Activated CD4-positive, alpha-beta T cell treated with anti-CD3 and anti-CD28 coated beads, Interleukin-2, amount 50 U/mL, for 48 hours (primary cell): ENCODE data around the gene CAPS2.
A peak's percentile ranks its signal among the peaks of the same experiment; 100 is the strongest.

Source experiments
- DNase-seq, 2 experiments: peaks; one replicate each; pipeline ENCODE4 v3.0.0-alpha.2; 2020

The CAPS2 gene

DNA sequence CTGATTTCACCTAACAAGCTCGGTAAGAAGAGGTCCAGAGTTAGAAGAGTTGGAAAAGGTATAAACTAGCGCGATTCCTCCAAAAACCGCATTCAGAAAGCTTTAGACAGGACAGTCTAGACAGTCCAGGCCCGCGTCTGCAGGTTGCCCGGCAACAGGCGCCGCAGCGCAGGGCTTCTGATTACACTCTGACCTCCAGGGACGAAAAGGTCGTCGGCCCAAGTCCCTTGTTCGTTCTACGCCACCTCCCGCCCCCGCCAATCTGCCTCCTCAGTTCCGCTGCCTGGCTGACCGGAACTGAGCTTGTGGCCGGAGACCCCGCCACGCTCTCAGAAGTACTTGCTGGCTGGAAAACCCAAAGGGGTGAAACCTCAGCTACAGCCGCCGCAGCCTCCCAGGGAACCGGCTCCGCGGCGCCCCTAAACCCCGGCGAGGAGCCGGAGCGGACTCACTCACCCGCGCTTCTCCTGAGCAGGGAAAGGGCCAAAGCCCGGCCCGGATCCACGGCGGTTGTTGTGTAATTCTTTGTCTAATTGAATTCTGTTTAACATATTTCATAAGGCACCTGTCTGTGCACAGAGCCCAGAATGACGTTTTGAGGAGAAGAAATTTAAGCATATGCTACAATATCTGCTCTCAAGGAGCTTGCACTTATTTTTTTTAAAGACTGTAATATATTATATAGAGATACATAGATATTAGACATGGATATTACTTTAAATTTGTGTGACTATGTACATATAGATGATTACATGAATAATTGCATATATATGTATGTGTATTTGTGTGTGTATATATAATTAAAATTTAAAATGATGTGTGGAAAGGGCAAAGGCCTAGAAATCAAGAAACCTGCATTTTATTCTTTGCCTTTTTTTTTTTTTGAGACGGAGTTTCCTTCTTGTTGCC lies at the start of gene CAPS2:
Gene CAPS2, minus strand, starts transcription at position 407 of the 909 bp plus-strand sequence. CDS start 3,826 bp downstream, outside the sequence.
- peak; percentile 66 to 71 for DNase-seq

DNA sequence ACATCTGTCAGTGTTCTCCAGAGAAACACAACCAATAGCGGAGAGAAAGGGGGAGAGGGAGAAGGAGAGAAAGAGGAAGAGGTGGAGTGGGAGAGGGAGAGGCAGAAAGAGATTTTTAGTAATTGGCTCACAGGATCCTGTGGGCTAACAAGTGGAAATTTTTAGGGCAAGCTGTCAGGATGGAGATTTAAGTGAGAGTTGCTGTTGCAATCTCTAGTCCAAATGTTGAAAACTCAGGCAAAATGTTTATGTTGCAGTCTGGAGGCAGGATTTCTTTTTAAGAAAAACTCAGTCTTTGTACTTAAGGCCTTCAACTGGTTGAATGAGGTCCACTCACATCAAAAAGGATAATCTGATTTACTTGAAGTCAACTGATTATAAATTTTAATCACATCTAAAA lies 48.2 kb upstream of the CAPS2 start:
- DNase-seq: no peak

DNA sequence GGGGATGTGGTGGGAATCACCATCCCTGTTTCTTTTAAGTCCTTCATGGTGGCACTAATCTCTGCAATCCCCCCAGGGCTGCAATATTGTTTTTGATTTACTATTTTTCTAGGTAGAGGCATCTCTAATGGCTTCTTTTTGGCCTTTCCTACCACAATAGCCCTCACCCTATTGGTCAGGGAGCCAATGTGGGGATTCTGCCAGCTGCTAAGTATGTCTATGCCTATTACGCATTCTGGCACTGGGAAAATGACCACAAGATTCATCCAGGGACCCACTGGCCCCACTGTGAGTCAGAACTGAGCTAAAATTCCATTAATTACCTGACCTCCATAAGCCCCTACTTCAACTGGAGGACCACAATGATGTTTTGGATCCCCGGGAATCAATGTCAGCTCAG lies 44.8 kb upstream of the CAPS2 start:
- no peak for DNase-seq

DNA sequence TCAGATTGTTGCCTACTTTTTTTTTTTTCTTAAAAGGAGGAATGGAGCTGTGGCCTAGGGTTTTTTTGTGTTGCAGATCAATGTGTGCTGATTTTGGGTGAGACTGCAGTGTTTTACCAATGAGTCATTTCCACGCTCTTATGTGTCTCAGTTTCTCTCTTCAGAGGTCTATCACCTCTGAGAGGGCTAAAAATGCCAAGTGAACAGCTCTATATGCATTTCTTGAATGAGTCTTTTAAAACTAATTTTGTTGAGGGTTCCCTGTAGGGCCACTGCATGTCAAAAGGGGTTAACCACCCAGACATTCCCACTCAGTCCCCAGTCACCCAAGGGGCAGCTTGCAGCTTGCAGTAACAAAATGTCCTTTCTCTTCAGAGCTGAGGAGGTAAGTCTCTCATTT lies 36.5 kb upstream of the CAPS2 start:
- DNase-seq: no peak

DNA sequence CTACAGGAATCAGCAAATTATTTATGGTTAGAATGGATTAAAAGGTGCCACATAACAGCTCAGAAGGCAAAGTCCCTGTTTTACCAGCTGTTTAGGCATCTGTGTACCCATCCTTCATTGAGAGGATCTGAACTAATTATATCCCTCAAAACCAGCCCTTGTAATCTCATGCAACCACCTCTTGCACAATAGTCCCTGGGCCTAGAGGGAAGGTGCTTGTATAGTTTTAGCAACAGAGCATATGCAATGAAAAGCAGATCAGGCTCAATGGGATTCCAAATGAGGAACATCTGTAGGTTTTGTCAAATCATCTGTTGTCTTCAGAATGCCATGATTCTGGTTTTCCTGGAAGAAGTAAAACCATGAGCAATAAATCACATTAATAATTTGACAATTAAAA lies 34.8 kb upstream of the CAPS2 start:
- DNase-seq: no peak

DNA sequence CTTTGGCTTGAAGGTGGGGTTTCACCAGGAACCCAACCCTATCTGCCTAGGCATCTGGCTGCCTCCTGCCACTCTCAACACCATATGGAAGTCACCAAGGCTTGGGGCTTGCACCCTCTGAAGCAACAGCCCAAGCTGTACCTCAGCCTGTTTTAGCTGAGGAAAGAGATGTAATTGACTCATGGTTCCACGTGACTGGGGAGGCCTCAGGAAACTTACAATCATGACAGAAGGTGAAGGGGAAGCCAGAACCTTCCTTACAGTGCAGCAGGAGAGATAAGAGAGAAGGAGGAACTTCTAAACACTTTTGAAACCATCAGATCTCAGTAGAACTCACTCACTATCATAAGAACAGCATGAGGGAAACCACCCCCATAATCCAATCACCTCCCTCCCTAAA lies 31.3 kb upstream of the CAPS2 start:
- DNase-seq: no peak

DNA sequence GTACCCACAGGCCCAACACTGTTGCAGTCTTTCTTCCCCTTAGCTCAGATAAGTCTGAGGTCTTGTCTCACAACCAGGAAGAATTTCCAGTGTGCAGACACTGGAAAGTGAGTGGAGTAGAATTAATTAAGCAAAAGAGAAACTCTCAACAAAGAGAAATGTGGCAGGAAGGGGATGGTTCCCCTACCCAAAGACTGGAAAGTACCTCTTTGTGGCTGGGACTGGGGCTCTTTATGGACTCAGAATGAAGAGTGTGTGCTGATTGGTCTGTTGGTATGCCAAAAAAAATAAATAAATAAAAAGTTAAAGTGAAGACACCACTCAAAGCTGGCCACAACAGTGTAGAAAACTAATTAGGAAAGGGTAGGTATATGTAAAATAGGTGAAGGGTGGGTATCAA lies 30.8 kb upstream of the CAPS2 start:
- DNase-seq: no peak

DNA sequence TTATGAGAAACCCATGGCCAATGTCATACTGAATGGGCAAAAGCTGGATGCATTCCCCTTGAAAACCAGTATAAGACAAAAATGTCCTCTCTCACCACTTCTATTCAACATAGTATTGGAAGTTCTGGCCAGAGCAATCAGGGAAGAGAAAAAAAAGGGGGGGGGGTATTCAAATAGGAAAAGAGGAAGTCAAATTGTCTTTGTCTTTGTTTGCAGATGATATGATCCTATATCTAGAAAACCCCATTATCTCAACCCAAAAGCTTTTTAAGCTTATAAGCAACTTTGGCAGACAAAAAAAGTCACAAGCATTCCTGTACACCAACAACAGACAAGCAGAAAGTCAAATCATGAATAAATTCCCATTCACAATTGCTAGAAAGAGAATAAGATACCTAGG lies 23.9 kb upstream of the CAPS2 start:
- no peak for DNase-seq

DNA sequence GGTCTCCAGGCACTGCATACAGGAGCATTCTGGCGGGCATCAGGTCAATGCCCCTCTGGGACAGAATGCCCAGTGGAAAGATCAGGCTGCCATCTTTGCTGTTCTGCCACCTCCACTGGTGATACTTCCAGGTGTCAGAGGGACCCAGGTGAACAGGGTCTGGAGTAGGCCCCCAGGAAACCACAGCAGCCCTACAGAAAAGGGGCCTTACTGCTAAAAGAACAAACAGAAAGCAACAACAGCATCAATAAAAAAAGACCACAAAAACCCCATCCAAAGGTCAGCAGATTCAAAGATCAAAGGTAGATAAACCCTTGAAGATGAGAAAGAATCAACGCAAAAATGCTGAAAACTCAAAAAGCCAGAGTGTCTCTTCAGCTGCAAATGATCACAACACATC lies 20.3 kb upstream of the CAPS2 start:
- no peak for DNase-seq

DNA sequence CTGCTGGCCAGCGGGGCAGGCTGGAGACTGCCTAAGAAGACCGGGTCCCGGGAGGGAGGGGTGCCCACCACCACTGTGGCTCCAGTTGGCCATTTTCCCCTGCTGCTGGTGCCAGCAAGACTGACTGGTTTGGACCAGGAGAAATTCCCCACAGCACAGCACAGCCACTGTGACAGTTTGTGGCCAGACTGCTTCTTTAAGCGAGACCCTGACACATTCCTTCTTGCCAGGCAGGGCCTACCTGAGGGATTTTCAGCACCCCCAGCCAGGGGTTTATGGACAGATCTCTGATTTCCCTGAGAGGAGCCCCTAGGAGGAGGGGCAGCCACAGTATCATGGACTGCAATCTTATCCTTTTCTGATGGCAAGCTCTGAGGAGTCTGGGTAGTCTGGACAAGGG lies 19.8 kb upstream of the CAPS2 start:
- no peak for DNase-seq

DNA sequence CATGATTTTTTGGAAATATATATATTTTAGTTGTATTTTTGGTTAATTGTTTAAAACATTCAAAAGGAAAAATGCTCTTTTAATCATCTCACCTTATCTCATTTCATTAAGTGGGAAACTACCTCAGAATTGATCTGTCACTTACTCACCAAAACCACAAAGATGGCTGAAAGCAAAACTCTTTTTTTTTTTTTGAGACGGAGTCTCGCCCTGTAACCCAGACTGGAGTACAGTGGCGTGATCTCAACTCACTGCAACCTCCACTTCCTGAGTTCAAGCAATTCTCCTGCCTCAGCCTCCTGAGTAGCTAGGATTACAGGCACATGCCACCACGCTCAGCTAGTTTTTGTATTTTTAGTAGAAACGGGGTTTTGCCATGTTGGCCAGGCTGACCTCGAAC lies 16.1 kb upstream of the CAPS2 start:
- DNase-seq: peak; percentile 17 to 31

DNA sequence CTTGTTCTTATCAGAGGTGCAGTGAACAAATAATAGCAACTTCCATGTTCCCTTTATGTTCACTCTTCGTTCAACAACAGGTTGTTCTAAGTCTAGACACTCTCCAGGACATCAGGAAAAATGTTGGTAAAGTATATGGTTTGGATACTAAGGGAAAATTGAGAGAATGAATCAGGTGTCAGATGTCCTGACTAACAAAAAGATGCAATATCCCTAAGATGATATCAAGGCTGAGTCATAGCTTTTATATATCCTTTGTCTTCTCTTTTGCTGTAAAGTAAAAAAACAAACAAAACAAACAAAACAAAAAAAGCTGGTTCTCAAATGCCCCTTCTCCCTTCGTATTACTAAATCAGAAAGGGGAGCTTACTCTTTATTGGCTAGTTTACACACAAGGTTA lies 15.4 kb upstream of the CAPS2 start:
- no peak for DNase-seq

DNA sequence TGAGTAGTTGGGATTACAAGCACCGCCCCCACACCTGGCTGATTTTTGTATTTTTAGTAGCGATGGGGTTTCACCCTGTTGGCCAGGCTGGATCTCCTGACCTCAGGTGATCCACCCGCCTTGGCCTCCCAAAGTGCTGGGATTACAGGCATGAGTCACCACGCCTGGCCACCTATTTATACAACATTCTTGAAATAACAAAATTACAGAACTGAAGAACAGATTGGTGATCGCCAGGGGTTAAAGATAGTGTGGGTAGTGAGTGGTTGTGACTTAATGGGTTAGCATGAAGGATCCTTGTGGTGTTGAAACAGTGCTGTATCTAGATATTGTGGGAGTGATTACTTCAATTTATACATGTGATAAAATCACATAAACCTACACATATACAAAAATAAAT lies 11.7 kb upstream of the CAPS2 start:
- no peak for DNase-seq

DNA sequence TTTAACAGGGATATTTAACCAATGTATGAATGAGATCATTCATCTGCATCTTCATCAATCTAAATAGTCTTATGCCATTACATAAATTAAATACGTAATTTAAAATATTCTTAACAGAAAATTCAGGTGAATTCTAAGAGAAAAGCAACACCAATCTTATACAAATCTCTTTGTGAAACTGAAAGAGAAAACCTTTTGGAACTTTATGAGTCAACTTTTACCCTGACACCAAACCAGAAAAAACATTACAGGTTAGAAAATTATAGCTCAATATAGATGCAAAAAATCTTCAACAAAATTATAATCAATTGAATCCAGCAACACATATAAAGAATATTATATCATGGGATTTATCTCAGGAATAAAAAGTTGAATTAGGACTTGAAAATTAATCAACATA lies 7.8 kb upstream of the CAPS2 start:
- DNase-seq: no peak

DNA sequence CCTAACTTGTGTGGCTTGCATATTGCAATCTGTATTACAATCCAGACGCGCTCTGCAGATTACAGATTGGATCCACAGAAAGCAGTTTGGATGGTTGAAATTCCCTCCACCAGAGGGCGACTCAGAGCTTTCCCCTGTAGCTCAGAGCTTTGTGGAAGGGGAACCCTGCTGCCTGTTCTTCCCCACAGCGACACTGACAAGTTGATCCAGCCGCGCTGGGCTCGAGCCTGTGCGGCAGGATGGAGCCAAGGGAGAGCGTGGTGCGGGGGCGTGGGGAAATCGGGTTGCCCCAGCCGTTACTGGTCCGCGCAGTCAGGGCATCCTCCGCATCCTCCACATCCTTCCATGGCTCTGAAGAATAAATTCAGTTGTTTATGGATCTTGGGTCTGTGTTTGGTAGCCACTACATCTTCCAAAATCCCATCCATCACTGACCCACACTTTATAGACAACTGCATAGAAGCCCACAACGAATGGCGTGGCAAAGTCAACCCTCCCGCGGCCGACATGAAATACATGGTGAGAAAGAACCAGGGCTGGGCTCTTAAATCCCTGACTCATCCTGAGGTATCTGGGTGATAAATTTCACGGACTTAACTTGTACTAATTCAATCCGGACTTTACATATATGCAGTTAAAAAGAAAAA lies 4.4 kb upstream of the CAPS2 start, which contains the start of gene GLIPR1L1:
Gene GLIPR1L1, plus strand, starts transcription at position 287 of the 647 bp plus-strand sequence. Its CDS starts 59 bp downstream, at position 346.
- DNase-seq: peak; percentile 85 to 90

DNA sequence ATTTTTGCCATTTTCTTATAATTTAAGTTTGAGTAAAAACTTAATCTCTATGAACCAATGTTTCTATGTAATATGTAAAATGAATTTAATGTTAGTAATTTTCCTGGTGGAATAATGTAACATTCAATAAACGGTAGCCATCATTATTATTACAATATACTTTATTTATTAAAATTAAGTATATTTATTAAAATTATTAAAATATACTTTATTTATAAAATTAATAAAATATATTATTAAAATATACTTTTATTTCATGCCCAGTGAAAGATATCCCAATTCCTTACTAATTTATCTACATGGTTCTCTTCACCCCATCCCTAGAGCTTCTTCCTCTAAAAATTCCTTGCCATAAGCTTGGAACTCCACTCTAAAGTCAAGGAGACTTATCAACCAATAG lies 2.5 kb downstream of the CAPS2 start:
- DNase-seq: no peak

DNA sequence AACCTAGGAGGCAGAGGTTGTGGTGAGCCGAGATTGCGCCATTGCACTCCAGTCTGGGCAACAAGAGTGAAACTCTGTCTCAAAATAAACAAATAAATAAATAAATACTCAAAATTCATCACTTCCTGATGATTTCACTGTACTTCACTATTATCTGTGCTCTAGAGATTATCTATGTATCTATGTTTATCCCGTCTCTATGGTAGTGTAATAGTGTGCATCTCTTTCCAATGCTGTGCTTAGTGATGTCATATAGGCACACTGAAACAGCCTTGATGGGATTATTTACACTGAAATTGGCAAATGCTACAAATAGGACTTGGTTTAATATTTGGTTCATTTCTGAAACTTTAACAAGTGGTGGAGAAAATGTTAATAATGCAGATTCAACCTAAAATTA lies 6.5 kb downstream of the CAPS2 start:
- no peak for DNase-seq

DNA sequence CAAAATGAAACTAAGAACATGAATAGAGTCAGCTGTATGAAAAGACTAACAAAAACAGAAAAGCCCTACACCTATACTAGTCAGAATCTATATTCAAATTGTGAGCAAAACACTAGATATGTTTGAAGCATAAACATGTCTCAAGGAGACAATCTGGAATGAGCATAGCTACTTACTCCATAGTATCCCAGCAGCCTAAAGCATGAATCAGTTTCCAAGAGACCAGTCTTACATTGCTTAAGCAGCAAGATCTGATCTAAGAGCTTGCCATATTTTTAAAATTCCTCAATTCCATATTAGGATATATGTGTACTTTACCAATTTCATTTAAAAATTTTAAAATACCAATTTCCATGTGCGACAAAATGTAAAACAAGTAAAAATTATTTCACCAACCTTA lies 7.7 kb downstream of the CAPS2 start:
- DNase-seq: no peak

DNA sequence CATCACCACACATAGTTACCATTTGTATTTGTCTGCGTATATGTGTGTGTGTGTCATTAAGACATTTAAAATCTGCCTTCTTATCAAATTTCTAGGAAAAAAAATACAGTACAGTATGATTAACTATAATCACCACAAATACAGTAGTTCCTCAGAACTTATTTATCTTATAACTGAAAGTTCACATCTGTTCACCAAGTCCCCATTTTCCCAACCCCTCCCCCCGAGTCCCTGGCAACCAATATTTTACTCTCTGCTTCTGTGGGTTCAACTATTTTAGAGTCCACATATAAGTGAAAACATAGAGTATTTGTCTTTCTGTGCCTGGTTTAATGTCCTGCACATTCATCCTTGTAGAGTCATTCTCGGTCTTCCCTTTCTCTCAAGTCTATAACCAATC lies 12.3 kb downstream of the CAPS2 start:
- DNase-seq: no peak

DNA sequence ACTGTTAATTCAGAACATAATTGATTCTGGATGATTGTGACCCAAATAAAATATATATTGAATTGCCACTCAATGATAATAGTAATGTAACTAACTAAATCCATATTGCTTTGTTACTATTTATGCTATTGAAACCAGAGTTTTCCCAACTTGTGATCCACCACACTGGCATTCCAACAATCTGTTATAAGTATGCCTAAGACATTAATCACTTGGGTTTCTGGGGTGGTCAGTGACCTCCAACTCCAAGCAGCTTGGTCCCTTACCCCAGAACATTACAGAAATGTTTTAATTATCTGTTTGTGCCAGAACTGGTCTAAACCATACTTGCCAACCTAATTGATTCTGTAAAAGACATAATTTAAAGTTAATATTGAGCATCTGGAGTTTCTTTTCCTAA lies 14.6 kb downstream of the CAPS2 start:
- no peak for DNase-seq

DNA sequence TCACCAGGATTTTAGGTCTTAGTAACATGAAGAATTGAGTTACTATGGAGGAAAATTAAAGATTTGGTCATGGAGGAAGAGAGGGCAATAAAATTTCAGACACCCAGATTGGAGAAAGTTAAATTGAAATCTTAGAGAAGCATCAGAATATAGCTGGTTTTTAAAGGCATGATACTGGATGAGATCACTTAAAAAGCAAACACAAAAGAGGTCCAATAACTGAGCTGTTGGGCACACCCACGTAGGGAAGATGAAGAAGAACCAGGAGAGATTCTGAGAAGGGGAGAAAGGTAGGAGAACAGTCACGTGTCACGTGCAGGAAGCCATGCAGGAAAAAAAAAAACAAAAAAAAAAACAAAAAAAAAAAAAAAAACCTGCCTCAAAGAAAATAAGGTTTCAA lies 18.8 kb downstream of the CAPS2 start:
- no peak for DNase-seq

DNA sequence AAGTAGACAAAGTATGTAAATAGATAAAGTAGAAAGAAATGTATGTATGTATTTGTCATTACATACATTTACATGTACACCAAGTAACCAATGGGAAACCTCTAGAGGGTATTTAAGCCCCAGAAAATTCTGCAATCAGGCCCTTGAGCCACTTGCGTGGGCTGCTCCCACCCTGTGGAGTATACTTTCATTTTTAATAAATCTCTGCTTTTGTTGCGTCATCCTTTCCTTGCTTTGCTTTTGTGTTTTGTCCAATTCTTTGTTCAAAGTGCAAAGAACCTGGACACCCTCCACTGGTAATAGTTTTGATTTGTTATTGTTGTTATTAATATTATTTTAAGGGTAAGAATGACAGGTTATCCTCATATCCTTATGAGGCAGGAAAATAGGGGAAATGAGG lies 21.8 kb downstream of the CAPS2 start:
- no peak for DNase-seq

DNA sequence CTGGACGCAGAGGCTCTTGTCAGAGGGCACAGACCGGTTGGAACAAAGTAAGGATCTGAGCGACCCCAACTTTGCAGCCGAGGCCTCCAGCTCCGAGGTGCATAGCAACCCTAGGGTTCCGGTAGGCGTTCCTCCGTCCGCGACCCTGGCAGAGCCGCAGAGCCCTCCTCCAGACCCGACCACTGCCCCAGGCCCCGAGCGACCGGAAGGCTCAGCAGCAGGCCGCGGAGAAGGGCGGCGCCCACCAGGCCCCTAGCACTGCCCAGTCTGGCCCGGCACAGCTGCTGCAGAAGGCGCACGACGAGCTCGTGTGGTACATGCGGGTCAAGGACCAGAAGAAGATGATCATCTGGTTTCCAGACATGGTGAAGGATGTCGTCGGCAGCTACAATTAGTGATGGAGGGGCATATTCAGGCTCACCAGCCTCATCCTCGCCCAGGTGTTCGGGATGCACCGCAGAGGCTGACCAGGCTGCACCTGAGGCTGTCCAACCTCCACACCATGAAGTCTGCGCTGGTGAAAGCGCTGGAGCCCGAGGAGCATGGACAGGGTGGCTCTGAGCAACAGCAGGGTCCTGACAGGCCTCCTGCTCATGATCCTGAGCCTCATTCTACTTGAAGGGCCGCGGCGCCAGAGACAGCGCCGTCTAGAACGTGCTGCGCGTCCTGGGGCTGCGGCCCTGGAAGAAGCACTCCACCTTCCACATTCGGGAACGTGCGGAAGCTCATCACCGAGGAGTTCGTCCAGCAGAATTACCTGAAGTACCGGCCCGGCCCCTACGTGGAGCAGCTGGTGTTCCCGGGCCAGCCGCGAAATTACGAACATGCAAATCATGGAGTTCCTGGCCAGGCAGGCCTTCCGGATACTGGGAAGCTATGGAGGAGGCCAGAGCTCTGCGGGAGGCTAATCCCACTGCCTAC lies 24.5 kb downstream of the CAPS2 start:
- no peak for DNase-seq
